Uterus (tissue), 4 donors: ENCODE data around the gene BHMT. TPM values are rescaled to one million over a fixed set of nuclear protein-coding genes. Genes with fewer than 3 reads are reported as not detected.
"Not testable (repeated sequence)": the region's sequence is repeated elsewhere in the genome, so short reads cannot be mapped to it uniquely, and the experiment has no call there.

ENCODE experiments used
- DNase-seq, 2 donors: peaks; one replicate each; pipeline ENCODE4 v3.0.0-alpha.2; 2019 to 2020
- H3K27ac ChIP-seq, 2 donors: fragments of 200-600 bp; sonication (generic); 1 replicate in 1 of 2; 2 replicates in 1 of 2; pipeline ENCODE4 v1.5.1; 2016 to 2018
- H3K27me3 ChIP-seq, 2 donors: fragments of 200-600 bp; sonication (generic); one replicate each; pipeline ENCODE4 v1.5.1; 2018 to 2019; ENCODE audit warnings: control low read depth in 1 of 2
- H3K36me3 ChIP-seq, 2 donors: fragments of 200-600 bp; sonication (generic); one replicate each; pipeline ENCODE4 v1.5.1; 2019; ENCODE audit warnings: control low read depth in 1 of 2
- H3K4me1 ChIP-seq, 2 donors: fragments of 200-600 bp; sonication (generic); one replicate each; pipeline ENCODE4 v1.5.1; 2018 to 2019; ENCODE audit warnings: control low read depth in 1 of 2
- H3K4me3 ChIP-seq, 2 donors: fragments of 200-600 bp; sonication (generic); 1 replicate in 1 of 2; 2 replicates in 1 of 2; pipeline ENCODE4 v1.5.1; 2018 to 2019; ENCODE audit warnings: mild to moderate bottlenecking in 1 of 2
- H3K9me3 ChIP-seq, 2 donors: fragments of 200-600 bp; sonication (generic); one replicate each; pipeline ENCODE4 v1.5.1; 2019; ENCODE audit warnings: control low read depth in 1 of 2
- POLR2A ChIP-seq, 2 donors: fragments of 450-650 bp; IDR thresholded peaks; one replicate each; pipeline ENCODE4 v1.6.1; 2016; ENCODE audit warnings: antibody characterized with exemption in 2 of 2, mild to moderate bottlenecking in 1 of 2, moderate library complexity in 1 of 2
- intact Hi-C: fragments of 100-400 bp; cut with DNase I; formaldehyde crosslinking; loops from one replicate; pipeline ENCODE4 v1.15.1; 2023; ENCODE audit warnings: low total_unique reads
- small RNA-seq: library from RNA; depleted of rRNA; stranded (forward); fragments of <200 nt; gene quantifications from one replicate; pipeline ENCODE3, GENCODE V24; 2016
- total RNA-seq, 4 donors: library from RNA; depleted of rRNA in 3 of 4; stranded (reverse); fragments of >200 nt in 3 of 4; gene quantifications; one replicate each; pipeline versions ENCODE4 v1.1.0 to v1.2.4, GENCODE V29; 2014 to 2023
- TF ChIP-seq, protein P1 (sequence below), 4 experiments: fragments of 200-600 bp in 2 of 4; fragments of 450-650 bp in 2 of 4; sonication (generic) in 2 of 4; IDR thresholded peaks; one replicate each; pipeline ENCODE4 v1.5.1; 2016 to 2019; ENCODE audit warnings: antibody characterized with exemption in 4 of 4, mild to moderate bottlenecking in 2 of 4, moderate library complexity in 1 of 4
- donor health status: DM: yes; HTN: yes; CAD: no.

BHMT gene
- total RNA-seq, 4 donors from 2014 or later, result 0.34 to 0.48 TPM; not detected in 2

DNA sequence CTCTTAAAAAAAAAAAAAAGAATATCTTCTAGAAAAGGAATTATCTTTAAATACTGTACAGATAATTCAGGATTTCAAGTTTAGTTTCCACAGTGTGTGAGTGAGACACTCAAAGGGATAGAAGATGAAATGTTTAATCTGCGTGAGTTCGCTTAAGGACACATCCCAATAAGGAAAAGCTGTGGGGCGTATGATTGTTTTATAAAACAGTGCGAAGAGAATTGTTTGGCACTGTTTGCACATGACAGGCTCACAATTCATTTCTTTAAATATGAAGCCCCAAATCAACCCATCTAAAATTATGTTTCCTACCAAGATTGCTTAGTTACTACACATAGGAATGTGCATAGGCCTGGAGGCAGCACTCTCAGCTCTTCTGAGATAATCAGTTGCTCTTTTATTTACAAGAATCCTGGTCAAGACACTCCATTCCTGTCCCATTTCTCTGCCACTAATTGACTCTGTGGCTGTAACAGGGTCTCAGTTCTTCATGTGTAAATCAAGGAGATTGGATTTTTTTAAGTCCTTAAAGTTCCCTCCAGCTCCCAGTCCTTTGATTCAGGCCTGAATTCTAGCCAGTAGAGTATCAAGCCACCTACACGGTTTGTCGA lies 60.1 kb downstream of the BHMT start:
- DNase-seq, result no peak
- Histone ChIP-seq H3K4me1 (no peaks in the 10 kb centered on the region), H3K36me3 (no peaks in the 10 kb centered on the region), H3K9me3 (no peaks in the 10 kb centered on the region), H3K4me3 (no peak overlapping the region), H3K27me3 (no peaks in the 10 kb centered on the region), H3K27ac (no peak overlapping the region)
- intact Hi-C loops, result no loop called here
- TF ChIP-seq POLR2A (IDR thresholded peaks at IDR 0.05), result no peak
- TF ChIP-seq, protein P1, sequence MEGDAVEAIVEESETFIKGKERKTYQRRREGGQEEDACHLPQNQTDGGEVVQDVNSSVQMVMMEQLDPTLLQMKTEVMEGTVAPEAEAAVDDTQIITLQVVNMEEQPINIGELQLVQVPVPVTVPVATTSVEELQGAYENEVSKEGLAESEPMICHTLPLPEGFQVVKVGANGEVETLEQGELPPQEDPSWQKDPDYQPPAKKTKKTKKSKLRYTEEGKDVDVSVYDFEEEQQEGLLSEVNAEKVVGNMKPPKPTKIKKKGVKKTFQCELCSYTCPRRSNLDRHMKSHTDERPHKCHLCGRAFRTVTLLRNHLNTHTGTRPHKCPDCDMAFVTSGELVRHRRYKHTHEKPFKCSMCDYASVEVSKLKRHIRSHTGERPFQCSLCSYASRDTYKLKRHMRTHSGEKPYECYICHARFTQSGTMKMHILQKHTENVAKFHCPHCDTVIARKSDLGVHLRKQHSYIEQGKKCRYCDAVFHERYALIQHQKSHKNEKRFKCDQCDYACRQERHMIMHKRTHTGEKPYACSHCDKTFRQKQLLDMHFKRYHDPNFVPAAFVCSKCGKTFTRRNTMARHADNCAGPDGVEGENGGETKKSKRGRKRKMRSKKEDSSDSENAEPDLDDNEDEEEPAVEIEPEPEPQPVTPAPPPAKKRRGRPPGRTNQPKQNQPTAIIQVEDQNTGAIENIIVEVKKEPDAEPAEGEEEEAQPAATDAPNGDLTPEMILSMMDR (IDR thresholded peaks at IDR 0.05), result no peak

- H3K9me3 ChIP-seq, result no peaks in the 10 kb centered on the region
- TF ChIP-seq POLR2A (IDR thresholded peaks at IDR 0.05), result no peak
- TF ChIP-seq, protein P1 (IDR thresholded peaks at IDR 0.05), result no peak
- intact Hi-C loops, result no loop called here
- no peaks in the 10 kb centered on the region for H3K4me1 ChIP-seq
- no peak overlapping the region for H3K4me3 ChIP-seq
- H3K27ac ChIP-seq, result no peak overlapping the region
- H3K36me3 ChIP-seq, result no peaks in the 10 kb centered on the region
- no peaks in the 10 kb centered on the region for H3K27me3 ChIP-seq
- no peak for DNase-seq
Observed at GRCh38 chr5:79172269-79172668, 60.7 kb downstream of the BHMT start.

- Histone ChIP-seq H3K9me3 (no peaks in the 10 kb centered on the region), H3K4me3 (no peak overlapping the region), H3K36me3 (no peaks in the 10 kb centered on the region), H3K27ac (no peak overlapping the region), H3K4me1 (no peaks in the 10 kb centered on the region), H3K27me3 (no peaks in the 10 kb centered on the region)
- TF ChIP-seq POLR2A (IDR thresholded peaks at IDR 0.05), result no peak
- TF ChIP-seq, protein P1 (IDR thresholded peaks at IDR 0.05), result no peak
- DNase-seq, result no peak
- intact Hi-C loops, result no loop called here
Observed at GRCh38 chr5:79173626-79174025, 62.0 kb downstream of the BHMT start.

DNA sequence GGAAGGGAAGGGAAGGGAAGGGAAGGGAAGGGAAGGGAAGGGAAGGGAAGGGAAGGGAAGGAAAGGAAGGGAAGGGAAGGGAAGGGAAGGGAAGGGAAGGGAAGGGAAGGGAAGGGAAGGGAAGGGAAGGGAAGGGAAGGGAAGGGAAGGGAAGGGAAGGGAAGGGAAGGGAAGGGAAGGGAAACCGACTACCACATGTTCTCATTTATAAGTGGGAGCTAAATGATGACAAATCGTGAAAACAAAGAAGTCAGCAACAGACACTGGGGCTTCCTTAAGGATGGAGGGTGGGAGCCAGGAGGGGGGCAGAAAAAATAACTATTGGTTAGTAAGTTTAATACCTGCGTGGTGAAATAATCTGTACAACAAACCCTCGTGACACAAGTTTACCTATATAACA lies 68.8 kb downstream of the BHMT start:
- H3K27me3 ChIP-seq, H3K4me3 ChIP-seq, H3K9me3 ChIP-seq, intact Hi-C loops, H3K27ac ChIP-seq, DNase-seq, H3K4me1 ChIP-seq, H3K36me3 ChIP-seq: not testable (repeated sequence)

- TF ChIP-seq, protein P1 (IDR thresholded peaks at IDR 0.05), result no peak
- TF ChIP-seq POLR2A (IDR thresholded peaks at IDR 0.05), result no peak
- no peak overlapping the region for H3K27ac ChIP-seq
- no peaks in the 10 kb centered on the region for H3K27me3 ChIP-seq
- no peaks in the 10 kb centered on the region for H3K36me3 ChIP-seq
- DNase-seq, result no peak
- no peaks in the 10 kb centered on the region for H3K4me1 ChIP-seq
- H3K9me3 ChIP-seq, result no peaks in the 10 kb centered on the region
- intact Hi-C loops, result no loop called here
- H3K4me3 ChIP-seq, result no peak overlapping the region
Observed at GRCh38 chr5:79181419-79182022, 69.9 kb downstream of the BHMT start.

Small RNA genes lying within 50 kb of the gene (small RNA-seq; reads per million reads assigned to genes)
- gene RNY3P1, result not detected

Other genes starting within 250 kb of the BHMT start
- 10 to 100 TPM in 3 of 4 donors, 1 to 10 TPM in 1; 10.0 to 22.7 (median 15.1) TPM for gene ARSB, start 126.5 kb upstream of the BHMT start, total RNA-seq
- gene DMGDH, start 42.1 kb upstream of the BHMT start, total RNA-seq, result 1 to 10 TPM in 2 of 4 donors, not detected in 2; 2.8 to 5.7 TPM
- 10 to 100 TPM in 1 of 4 donors, 1 to 10 TPM in 2, not detected in 1; 1.3 to 16.4 (median 5.3) TPM for gene BHMT2, start 42.0 kb upstream of the BHMT start, total RNA-seq
- gene JMY, start 124.3 kb downstream of the BHMT start, total RNA-seq, result 10 to 100 TPM; 11.5 to 41.3 (median 15.5) TPM